Neuron (in vitro differentiated cells): ENCODE data around the gene MAPKAP1.

Experiments used
- H2AFZ ChIP-seq: one replicate; pipeline ENCODE4 v1.6.1; 2013; ENCODE audit warnings: low read depth, mild to moderate bottlenecking, inconsistent platforms, low read length, moderate library complexity
- H3K27me3 ChIP-seq: one replicate; pipeline ENCODE4 v1.6.1; 2013; ENCODE audit warnings: low read length; ENCODE audit not compliant: insufficient read depth
- H3K36me3 ChIP-seq: one replicate; pipeline ENCODE4 v1.6.1; 2013; ENCODE audit warnings: low read length; ENCODE audit not compliant: insufficient read depth
- H3K4me1 ChIP-seq: one replicate; pipeline ENCODE4 v1.6.1; 2013; ENCODE audit warnings: low read length; ENCODE audit not compliant: insufficient read depth
- H3K4me3 ChIP-seq: 2 replicates; pipeline ENCODE4 v1.5.1; 2013; ENCODE audit warnings: mild to moderate bottlenecking, low read length, moderate library complexity
- H3K9me3 ChIP-seq: one replicate; pipeline ENCODE4 v1.6.1; 2013; ENCODE audit warnings: low read length

Gene MAPKAP1

GRCh38 chr9:125746017-125746773 is 39.2 kb upstream of the MAPKAP1 start:
- H3K9me3 ChIP-seq = no peaks in the 10 kb centered on the region
- no peaks in the 10 kb centered on the region for H3K27me3 ChIP-seq
- no peak overlapping the region for H2AFZ ChIP-seq
- peaks cover 7% of the 10 kb centered on the region for H3K36me3 ChIP-seq
- peaks cover 14% of the 10 kb centered on the region for H3K4me1 ChIP-seq
- H3K4me3 ChIP-seq = peak overlapping the region; percentile 100

DNA sequence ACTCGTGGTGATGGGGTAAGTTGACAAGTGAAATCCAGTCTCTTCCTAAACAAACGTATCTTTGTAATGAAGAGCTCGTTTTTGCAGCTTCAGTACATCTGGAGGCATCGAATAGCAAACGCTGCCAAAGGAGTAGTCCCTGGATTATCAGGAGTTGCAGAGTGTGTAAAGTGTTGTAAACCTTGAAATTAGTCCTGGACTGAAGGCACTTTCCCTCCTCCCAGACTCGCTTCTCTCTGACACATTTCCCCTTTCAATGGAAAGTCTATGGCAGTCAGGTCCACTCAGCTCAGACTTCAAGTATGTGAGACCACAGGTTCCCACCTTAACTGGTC is 38.6 kb upstream of the MAPKAP1 start:
- Histone ChIP-seq H3K4me3 (peak overlapping the region; percentile 100), H3K27me3 (no peaks in the 10 kb centered on the region), H3K4me1 (peaks cover 11% of the 10 kb centered on the region)

GRCh38 chr9:125745018-125745417 is 38.0 kb upstream of the MAPKAP1 start:
- Histone ChIP-seq H3K27me3 (no peaks in the 10 kb centered on the region), H2AFZ (no peak overlapping the region), H3K4me1 (peaks cover 10% of the 10 kb centered on the region), H3K4me3 (no peak overlapping the region), H3K36me3 (peaks cover 7% of the 10 kb centered on the region), H3K9me3 (no peaks in the 10 kb centered on the region)

More for the DNA sequence above, 38.6 kb upstream of the MAPKAP1 start:
- Histone ChIP-seq H3K9me3 (no peaks in the 10 kb centered on the region), H3K36me3 (peaks cover 7% of the 10 kb centered on the region), H2AFZ (no peak overlapping the region)

GRCh38 chr9:125744616-125745015 is 37.6 kb upstream of the MAPKAP1 start:
- peaks cover 6% of the 10 kb centered on the region for H3K4me1 ChIP-seq
- no peak overlapping the region for H3K4me3 ChIP-seq
- peaks cover 6% of the 10 kb centered on the region for H3K36me3 ChIP-seq
- H3K9me3 ChIP-seq = no peaks in the 10 kb centered on the region
- no peak overlapping the region for H2AFZ ChIP-seq
- H3K27me3 ChIP-seq = no peaks in the 10 kb centered on the region

GRCh38 chr9:125743682-125744428 is 36.8 kb upstream of the MAPKAP1 start:
- Histone ChIP-seq H2AFZ (no peak overlapping the region), H3K4me3 (no peak overlapping the region), H3K36me3 (no peaks in the 10 kb centered on the region), H3K4me1 (no peaks in the 10 kb centered on the region), H3K27me3 (no peaks in the 10 kb centered on the region), H3K9me3 (no peaks in the 10 kb centered on the region)

DNA sequence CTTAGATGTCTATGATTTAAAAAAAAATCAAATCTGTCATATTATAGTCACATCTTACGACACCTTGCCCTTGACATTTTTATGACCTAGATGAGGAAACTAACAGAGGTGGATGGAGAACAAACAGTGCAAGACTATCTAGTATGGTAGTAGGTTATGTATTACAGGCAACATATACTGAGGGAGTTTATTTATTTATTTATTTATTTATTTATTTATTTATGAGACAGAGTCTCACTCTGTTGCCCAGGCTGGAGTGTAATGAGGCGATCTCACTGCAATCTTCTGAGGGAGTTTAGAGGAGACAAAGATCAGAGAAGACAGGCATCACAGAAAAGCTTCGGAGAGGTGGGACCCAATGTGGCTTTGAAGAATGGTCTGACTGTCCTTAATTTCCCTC is 35.6 kb upstream of the MAPKAP1 start:
- H3K4me3 ChIP-seq = no peak overlapping the region
- H3K27me3 ChIP-seq = no peaks in the 10 kb centered on the region
- no peaks in the 10 kb centered on the region for H3K4me1 ChIP-seq
- no peaks in the 10 kb centered on the region for H3K36me3 ChIP-seq
- no peaks in the 10 kb centered on the region for H3K9me3 ChIP-seq
- H2AFZ ChIP-seq = no peak overlapping the region

DNA sequence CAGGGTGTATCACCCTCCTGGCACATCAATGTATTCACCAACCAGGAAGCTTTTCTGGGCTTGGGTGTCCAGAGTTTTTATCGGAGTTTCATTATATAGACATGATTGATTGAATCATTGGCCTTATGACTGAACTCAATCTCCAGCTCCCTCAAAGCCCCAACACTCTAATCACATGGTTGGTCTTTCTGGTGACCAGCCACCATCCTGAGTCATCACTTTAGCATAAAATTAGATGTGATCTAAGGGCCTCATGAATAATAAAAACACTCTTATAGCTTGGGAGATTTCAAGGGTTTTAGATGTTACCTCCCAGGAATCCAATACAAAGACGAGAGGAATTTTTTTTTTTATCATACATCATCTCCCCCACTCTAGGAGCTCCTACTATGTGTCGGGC is 32.4 kb upstream of the MAPKAP1 start:
- no peaks in the 10 kb centered on the region for H3K27me3 ChIP-seq
- H3K9me3 ChIP-seq = no peaks in the 10 kb centered on the region
- H3K36me3 ChIP-seq = no peaks in the 10 kb centered on the region
- H2AFZ ChIP-seq = no peak overlapping the region
- H3K4me3 ChIP-seq = no peak overlapping the region
- H3K4me1 ChIP-seq = no peaks in the 10 kb centered on the region

DNA sequence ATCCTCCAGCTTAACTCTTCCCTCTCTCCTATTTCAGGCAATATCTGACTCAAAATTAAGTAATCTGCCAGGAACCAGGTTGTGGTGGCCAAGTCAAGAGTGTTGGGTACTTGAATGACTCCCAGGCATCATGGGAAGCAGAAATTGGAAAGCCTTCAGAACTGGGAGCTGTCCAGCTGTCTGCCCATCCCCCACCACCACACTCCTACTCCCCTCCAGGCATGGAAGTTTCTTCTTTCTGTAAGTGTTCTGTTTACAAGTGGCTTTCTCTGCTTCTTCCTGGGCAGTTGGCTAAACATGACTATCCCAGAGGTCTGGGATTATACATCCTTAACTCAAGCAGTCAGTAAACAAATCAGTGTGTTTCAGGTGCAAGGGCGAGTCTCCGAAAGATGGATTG is 25.6 kb upstream of the MAPKAP1 start:
- Histone ChIP-seq H3K9me3 (no peaks in the 10 kb centered on the region), H3K4me1 (no peaks in the 10 kb centered on the region), H3K4me3 (no peak overlapping the region), H2AFZ (no peak overlapping the region), H3K27me3 (no peaks in the 10 kb centered on the region), H3K36me3 (no peaks in the 10 kb centered on the region)

DNA sequence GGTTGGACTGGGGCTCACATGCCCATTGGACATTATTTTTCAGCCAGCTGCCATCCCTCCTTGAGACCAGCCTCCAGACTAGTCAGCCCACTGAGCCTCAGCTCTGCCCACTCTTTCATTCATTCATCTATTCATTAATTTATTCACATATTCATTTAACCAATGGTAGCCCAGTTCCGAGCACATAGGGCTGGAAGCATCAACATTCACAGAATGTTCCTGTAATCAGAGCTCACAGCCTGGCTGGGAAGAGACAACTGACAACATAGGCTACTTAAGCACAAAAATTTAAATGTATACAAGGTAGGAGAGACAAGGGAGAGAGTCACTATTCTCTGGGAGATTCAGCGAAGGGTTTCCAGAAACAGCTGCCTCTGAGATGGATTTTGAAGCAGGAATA is 23.2 kb upstream of the MAPKAP1 start:
- Histone ChIP-seq H2AFZ (no peak overlapping the region), H3K27me3 (no peaks in the 10 kb centered on the region), H3K9me3 (no peaks in the 10 kb centered on the region), H3K4me3 (no peak overlapping the region), H3K4me1 (peaks cover 7% of the 10 kb centered on the region), H3K36me3 (no peaks in the 10 kb centered on the region)

- H3K4me1 ChIP-seq = peaks cover 7% of the 10 kb centered on the region
- H3K27me3 ChIP-seq = no peaks in the 10 kb centered on the region
- H3K4me3 ChIP-seq = no peak overlapping the region
- no peaks in the 10 kb centered on the region for H3K9me3 ChIP-seq
- H2AFZ ChIP-seq = peak overlapping the region; percentile 2
- H3K36me3 ChIP-seq = no peaks in the 10 kb centered on the region
These were observed 19.6 kb upstream of the MAPKAP1 start for GRCh38 chr9:125726456-125727132.

GRCh38 chr9:125707472-125707804 is 430 bp upstream of the MAPKAP1 start:
- H3K27me3 ChIP-seq = no peaks in the 10 kb centered on the region
- peaks cover 14% of the 10 kb centered on the region for H3K4me1 ChIP-seq
- H3K4me3 ChIP-seq = peak overlapping the region; percentile 84
- peak overlapping the region; percentile 41 for H2AFZ ChIP-seq
- no peaks in the 10 kb centered on the region for H3K36me3 ChIP-seq
- no peaks in the 10 kb centered on the region for H3K9me3 ChIP-seq

- Histone ChIP-seq H3K4me3 (peak overlapping the region; percentile 84), H3K36me3 (no peaks in the 10 kb centered on the region), H3K27me3 (no peaks in the 10 kb centered on the region), H3K4me1 (peaks cover 22% of the 10 kb centered on the region), H2AFZ (no peak overlapping the region), H3K9me3 (no peaks in the 10 kb centered on the region)
These were observed 1.1 kb downstream of the MAPKAP1 start for GRCh38 chr9:125705893-125706292.

DNA sequence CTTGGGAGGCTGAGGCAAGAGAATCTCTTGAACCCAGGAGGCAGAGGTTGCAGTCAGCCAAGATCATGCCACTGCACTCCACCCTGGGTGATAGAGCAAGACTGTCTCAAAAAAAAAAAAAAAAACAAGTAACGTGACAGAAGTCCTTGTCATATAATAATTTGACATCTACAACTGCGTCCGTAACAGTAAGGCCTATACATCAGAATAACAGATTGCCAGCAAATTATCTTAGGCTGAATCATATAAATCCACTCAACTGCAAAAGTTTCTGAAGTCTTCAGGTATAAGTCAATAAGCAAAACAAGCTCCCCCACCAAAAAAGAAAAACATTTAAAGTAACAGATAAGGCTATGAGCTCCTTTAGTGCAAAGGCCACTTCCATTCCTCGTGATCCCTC is 3.3 kb downstream of the MAPKAP1 start:
- peaks cover 26% of the 10 kb centered on the region for H3K4me1 ChIP-seq
- no peaks in the 10 kb centered on the region for H3K9me3 ChIP-seq
- H3K36me3 ChIP-seq = no peaks in the 10 kb centered on the region
- H3K4me3 ChIP-seq = no peak overlapping the region
- H3K27me3 ChIP-seq = no peaks in the 10 kb centered on the region
- no peak overlapping the region for H2AFZ ChIP-seq
